Measurements from ENCODE around the gene FAM13B.

Gene FAM13B

DNA sequence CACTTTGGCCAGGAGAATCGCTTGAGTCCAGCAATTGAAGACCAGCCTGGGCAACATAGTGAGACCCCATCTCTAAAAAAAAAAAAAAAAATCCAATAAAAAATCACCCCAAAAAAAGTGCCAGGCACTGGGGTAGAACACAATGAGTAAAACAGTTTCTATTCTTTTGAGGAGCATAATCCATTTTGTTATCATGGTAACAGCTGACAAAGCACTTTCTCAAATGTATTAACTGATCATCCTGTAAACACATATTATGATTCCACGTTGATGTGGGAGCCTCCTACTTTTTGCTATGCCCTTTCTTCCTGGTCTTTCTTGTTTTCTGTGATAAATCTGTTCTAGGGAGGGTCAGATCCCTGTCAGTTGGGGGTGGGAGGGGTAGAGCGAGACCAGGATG lies 20.7 kb upstream of the FAM13B start:
- TF ChIP-seq FOXP2 (optimal IDR thresholded peaks at IDR 0.05; ENCODE audit: borderline replicate concordance, extremely low read depth, extremely low read length, insufficient read depth) (no peak), TAF1 (IDR thresholded peaks at IDR 0.05; ENCODE audit: borderline replicate concordance, insufficient read depth, low read length) (no peak), SIN3A (IDR thresholded peaks at IDR 0.05; ENCODE audit: borderline replicate concordance, insufficient read depth, low read length) (no peak), POLR2AphosphoS5 (IDR thresholded peaks at IDR 0.05; ENCODE audit: low read depth, low read length) (no peak)
- TF ChIP-seq, protein P1, sequence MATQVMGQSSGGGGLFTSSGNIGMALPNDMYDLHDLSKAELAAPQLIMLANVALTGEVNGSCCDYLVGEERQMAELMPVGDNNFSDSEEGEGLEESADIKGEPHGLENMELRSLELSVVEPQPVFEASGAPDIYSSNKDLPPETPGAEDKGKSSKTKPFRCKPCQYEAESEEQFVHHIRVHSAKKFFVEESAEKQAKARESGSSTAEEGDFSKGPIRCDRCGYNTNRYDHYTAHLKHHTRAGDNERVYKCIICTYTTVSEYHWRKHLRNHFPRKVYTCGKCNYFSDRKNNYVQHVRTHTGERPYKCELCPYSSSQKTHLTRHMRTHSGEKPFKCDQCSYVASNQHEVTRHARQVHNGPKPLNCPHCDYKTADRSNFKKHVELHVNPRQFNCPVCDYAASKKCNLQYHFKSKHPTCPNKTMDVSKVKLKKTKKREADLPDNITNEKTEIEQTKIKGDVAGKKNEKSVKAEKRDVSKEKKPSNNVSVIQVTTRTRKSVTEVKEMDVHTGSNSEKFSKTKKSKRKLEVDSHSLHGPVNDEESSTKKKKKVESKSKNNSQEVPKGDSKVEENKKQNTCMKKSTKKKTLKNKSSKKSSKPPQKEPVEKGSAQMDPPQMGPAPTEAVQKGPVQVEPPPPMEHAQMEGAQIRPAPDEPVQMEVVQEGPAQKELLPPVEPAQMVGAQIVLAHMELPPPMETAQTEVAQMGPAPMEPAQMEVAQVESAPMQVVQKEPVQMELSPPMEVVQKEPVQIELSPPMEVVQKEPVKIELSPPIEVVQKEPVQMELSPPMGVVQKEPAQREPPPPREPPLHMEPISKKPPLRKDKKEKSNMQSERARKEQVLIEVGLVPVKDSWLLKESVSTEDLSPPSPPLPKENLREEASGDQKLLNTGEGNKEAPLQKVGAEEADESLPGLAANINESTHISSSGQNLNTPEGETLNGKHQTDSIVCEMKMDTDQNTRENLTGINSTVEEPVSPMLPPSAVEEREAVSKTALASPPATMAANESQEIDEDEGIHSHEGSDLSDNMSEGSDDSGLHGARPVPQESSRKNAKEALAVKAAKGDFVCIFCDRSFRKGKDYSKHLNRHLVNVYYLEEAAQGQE (IDR thresholded peaks at IDR 0.05; ENCODE audit: insufficient read depth in 1 of 2, low read depth in 2 of 2, low read length in 2 of 2), result no peak

DNA sequence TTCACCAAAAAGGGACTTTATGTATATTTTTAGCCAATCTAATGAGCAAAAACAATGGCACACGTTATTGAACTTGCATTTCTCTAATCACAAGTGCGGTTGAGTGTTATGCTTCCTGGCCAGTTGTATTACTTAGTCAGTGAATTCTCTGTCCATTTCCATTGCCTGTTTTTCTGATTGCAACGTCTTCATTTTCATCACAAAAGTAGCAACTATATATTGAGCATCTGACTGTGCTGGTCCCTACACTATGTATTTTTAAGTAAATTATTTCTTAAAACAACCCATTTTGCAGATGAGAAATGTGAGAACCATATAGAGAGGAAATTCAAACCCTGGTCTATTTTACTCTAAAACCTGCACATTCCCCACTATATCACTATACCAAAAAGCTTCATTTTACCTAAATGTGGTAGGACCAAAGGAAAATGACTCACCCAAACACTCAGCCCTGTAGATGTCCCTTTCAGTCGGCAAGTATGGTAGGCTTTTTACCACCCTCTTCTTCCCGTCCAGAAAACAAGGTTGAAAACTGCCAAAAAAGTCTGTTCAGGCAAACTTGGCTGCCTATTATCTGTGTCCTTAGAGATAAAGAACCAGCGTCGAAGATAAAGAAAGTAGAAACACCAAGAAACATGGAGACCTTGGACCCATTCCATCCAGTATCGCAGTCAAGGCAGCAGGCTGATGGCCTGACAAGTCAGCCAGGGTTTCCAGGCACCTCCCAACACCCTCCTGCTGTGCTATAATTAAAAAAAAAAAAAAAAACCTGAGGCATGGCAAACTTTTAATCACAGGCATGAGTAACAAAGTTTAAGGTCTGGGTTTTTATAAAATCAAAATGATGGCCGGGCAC lies 18.8 kb upstream of the FAM13B start:
- no peak for TF ChIP-seq TAF1 (IDR thresholded peaks at IDR 0.05; ENCODE audit: borderline replicate concordance, insufficient read depth, low read length)
- no peak for TF ChIP-seq FOXP2 (optimal IDR thresholded peaks at IDR 0.05; ENCODE audit: borderline replicate concordance, extremely low read depth, extremely low read length, insufficient read depth)
- TF ChIP-seq, protein P1 (IDR thresholded peaks at IDR 0.05; ENCODE audit: insufficient read depth in 1 of 2, low read depth in 2 of 2, low read length in 2 of 2), result no peak
- no peak for TF ChIP-seq POLR2AphosphoS5 (IDR thresholded peaks at IDR 0.05; ENCODE audit: low read depth, low read length)
- TF ChIP-seq SIN3A (IDR thresholded peaks at IDR 0.05; ENCODE audit: borderline replicate concordance, insufficient read depth, low read length), result no peak

DNA sequence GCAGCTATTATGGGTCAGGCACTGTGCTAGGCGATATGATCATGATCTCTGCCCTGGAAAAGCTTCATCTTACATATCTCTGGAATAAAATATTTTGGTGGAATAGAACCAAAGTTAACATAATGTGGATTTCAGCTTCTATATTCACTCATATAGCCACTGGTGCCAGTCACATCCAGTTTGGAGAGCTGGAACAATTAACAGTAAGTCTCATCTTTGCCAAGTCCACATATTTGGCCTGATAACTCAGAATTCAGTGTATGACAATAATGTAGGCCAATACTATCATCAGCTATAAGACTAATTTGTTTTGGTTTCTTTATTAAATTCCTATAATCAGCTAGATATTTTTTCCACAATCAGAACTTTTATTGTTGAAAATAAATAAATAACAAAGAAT lies 5.9 kb upstream of the FAM13B start:
- TF ChIP-seq FOXP2 (optimal IDR thresholded peaks at IDR 0.05; ENCODE audit: borderline replicate concordance, extremely low read depth, extremely low read length, insufficient read depth) (no peak), SIN3A (IDR thresholded peaks at IDR 0.05; ENCODE audit: borderline replicate concordance, insufficient read depth, low read length) (no peak), POLR2AphosphoS5 (IDR thresholded peaks at IDR 0.05; ENCODE audit: low read depth, low read length) (no peak), TAF1 (IDR thresholded peaks at IDR 0.05; ENCODE audit: borderline replicate concordance, insufficient read depth, low read length) (no peak)
- TF ChIP-seq, protein P1 (IDR thresholded peaks at IDR 0.05; ENCODE audit: insufficient read depth in 1 of 2, low read depth in 2 of 2, low read length in 2 of 2), result no peak

DNA sequence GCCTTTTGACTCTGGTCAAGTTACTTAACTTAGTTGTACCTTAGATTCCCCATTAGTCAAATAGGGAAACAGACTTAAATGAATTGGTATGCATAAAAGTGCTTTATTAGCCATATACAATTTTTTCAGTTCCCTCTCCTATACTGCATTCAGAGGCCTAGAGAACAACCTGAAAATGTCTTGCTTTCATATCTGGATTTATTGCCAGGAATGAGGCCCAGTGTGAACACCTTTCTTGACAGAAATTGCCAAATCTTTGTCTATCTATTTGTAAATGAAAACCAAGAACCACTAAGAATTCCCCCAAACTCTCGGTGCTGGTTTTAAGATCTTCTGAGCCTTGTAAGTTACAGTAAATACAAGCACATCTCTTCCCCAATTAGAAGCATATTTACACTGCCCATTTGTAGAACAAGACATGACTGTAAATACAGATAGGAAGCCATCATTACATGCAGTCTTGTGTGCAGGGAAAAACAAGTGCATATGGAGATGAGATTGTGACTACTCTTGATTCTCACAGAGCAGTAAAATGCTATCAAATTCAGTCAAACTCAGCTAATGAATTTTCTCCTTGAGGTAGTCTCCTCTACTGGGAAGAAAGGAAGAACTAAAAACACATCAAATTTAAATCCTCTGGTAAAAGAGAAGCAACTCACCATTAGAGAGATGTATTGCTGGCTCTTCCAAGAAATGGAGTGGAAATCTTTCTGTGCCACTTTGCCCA lies 5.2 kb upstream of the FAM13B start:
- TF ChIP-seq SIN3A (IDR thresholded peaks at IDR 0.05; ENCODE audit: borderline replicate concordance, insufficient read depth, low read length) (no peak), POLR2AphosphoS5 (IDR thresholded peaks at IDR 0.05; ENCODE audit: low read depth, low read length) (no peak), TAF1 (IDR thresholded peaks at IDR 0.05; ENCODE audit: borderline replicate concordance, insufficient read depth, low read length) (no peak), FOXP2 (optimal IDR thresholded peaks at IDR 0.05; ENCODE audit: borderline replicate concordance, extremely low read depth, extremely low read length, insufficient read depth) (no peak)
- TF ChIP-seq, protein P1 (IDR thresholded peaks at IDR 0.05; ENCODE audit: insufficient read depth in 1 of 2, low read depth in 2 of 2, low read length in 2 of 2), result no peak
